ENCODE results near the gene GNPAT. TPM values are rescaled to one million over a fixed set of nuclear protein-coding genes. Genes with fewer than 3 reads are reported as not detected.

GNPAT gene
- total and polyA plus RNA-seq, 4 donors = 29.9 to 36.6 (median 34.8) TPM

- DNase-seq (no peak), ATAC-seq (ENCODE audit: low FRiP score) (no peak)
- Histone ChIP-seq H3K27me3 (ENCODE audit: control insufficient read depth in 1 of 2, insufficient read depth in 2 of 2, low read length in 1 of 2) (no peaks in the 10 kb centered on the region), H3K4me3 (ENCODE audit: low read length in 2 of 2) (no peak overlapping the region), H3K4me1 (ENCODE audit: control insufficient read depth in 1 of 2, insufficient read depth in 2 of 2, low read length in 2 of 2) (peaks cover 0 to 3% of the 10 kb centered on the region in 2 donors), H3K27ac (ENCODE audit: low read depth in 1 of 2, low read length in 2 of 2) (no peak overlapping the region), H3K36me3 (ENCODE audit: control insufficient read depth in 1 of 2, insufficient read depth in 2 of 2, low read length in 1 of 2) (peaks cover 3 to 4% of the 10 kb centered on the region in 2 donors), H3K9me3 (ENCODE audit: control insufficient read depth, low read length) (no peaks in the 10 kb centered on the region)
- 94 to 96% methylated on average over 3 of the region's 3 CpGs for WGBS, 2 donors
- intact Hi-C loops (cut with DNase I) = no loop called here
Measured at GRCh38 chr1:231235526-231236207, 5.3 kb upstream of the GNPAT start.

GRCh38 chr1:231236208-231236591, 4.8 kb upstream of the GNPAT start:
- Histone ChIP-seq H3K4me1 (ENCODE audit: control insufficient read depth in 1 of 2, insufficient read depth in 2 of 2, low read length in 2 of 2) (peaks cover 0 to 3% of the 10 kb centered on the region in 2 donors), H3K27ac (ENCODE audit: low read depth in 1 of 2, low read length in 2 of 2) (no peak overlapping the region), H3K27me3 (ENCODE audit: control insufficient read depth in 1 of 2, insufficient read depth in 2 of 2, low read length in 1 of 2) (no peaks in the 10 kb centered on the region), H3K36me3 (ENCODE audit: control insufficient read depth in 1 of 2, insufficient read depth in 2 of 2, low read length in 1 of 2) (peaks cover 3 to 4% of the 10 kb centered on the region in 2 donors), H3K4me3 (ENCODE audit: low read length in 2 of 2) (no peak overlapping the region), H3K9me3 (ENCODE audit: control insufficient read depth, low read length) (no peaks in the 10 kb centered on the region)
- WGBS, 2 donors = 80 to 86% methylated on average over 4 of the region's 4 CpGs
- intact Hi-C loops (cut with DNase I) = no loop called here
- DNase-seq (no peak), ATAC-seq (ENCODE audit: low FRiP score) (no peak)

GRCh38 chr1:231236938-231237337, 4.1 kb upstream of the GNPAT start:
- H3K27ac ChIP-seq (ENCODE audit: low read depth in 1 of 2, low read length in 2 of 2) = no peak overlapping the region
- H3K4me1 ChIP-seq (ENCODE audit: control insufficient read depth in 1 of 2, insufficient read depth in 2 of 2, low read length in 2 of 2) = peaks cover 0 to 3% of the 10 kb centered on the region in 2 donors
- ATAC-seq (ENCODE audit: low FRiP score) = no peak
- no peak overlapping the region for H3K4me3 ChIP-seq (ENCODE audit: low read length in 2 of 2)
- no peaks in the 10 kb centered on the region for H3K9me3 ChIP-seq (ENCODE audit: control insufficient read depth, low read length)
- DNase-seq = no peak
- WGBS, 2 donors = 96% methylated on average over 9 of the region's 9 CpGs
- H3K36me3 ChIP-seq (ENCODE audit: control insufficient read depth in 1 of 2, insufficient read depth in 2 of 2, low read length in 1 of 2) = peaks cover 3 to 4% of the 10 kb centered on the region in 2 donors
- H3K27me3 ChIP-seq (ENCODE audit: control insufficient read depth in 1 of 2, insufficient read depth in 2 of 2, low read length in 1 of 2) = no peaks in the 10 kb centered on the region
- intact Hi-C loops (cut with DNase I) = no loop called here

GRCh38 chr1:231238298-231238697, 2.7 kb upstream of the GNPAT start:
- DNase-seq = no peak
- H3K27ac ChIP-seq (ENCODE audit: low read depth in 1 of 2, low read length in 2 of 2) = no peak overlapping the region
- intact Hi-C loops (cut with DNase I) = no loop called here
- no peaks in the 10 kb centered on the region for H3K9me3 ChIP-seq (ENCODE audit: control insufficient read depth, low read length)
- H3K4me3 ChIP-seq (ENCODE audit: low read length in 2 of 2) = no peak overlapping the region
- 89% methylated on average over 1 of the region's 1 CpG for WGBS, 2 donors
- H3K36me3 ChIP-seq (ENCODE audit: control insufficient read depth in 1 of 2, insufficient read depth in 2 of 2, low read length in 1 of 2) = peaks cover 3 to 4% of the 10 kb centered on the region in 2 donors
- ATAC-seq (ENCODE audit: low FRiP score) = no peak
- peaks cover 2 to 10% of the 10 kb centered on the region in 2 donors for H3K4me1 ChIP-seq (ENCODE audit: control insufficient read depth in 1 of 2, insufficient read depth in 2 of 2, low read length in 2 of 2)
- H3K27me3 ChIP-seq (ENCODE audit: control insufficient read depth in 1 of 2, insufficient read depth in 2 of 2, low read length in 1 of 2) = no peaks in the 10 kb centered on the region

GRCh38 chr1:231240531-231240882, 505 bp upstream of the GNPAT start:
- WGBS, 2 donors = 0 to 1% methylated on average over 13 of the region's 13 CpGs
- intact Hi-C loops (cut with DNase I) = loop anchor here in 1 of 2 donors (5.0 kb wide), 1 partner anchor 287 kb away; the partner anchor contains the start of gene TSNAX
- Histone ChIP-seq H3K27me3 (ENCODE audit: control insufficient read depth in 1 of 2, insufficient read depth in 2 of 2, low read length in 1 of 2) (no peaks in the 10 kb centered on the region), H3K36me3 (ENCODE audit: control insufficient read depth in 1 of 2, insufficient read depth in 2 of 2, low read length in 1 of 2) (peaks cover 3 to 4% of the 10 kb centered on the region in 2 donors), H3K9me3 (ENCODE audit: control insufficient read depth, low read length) (no peaks in the 10 kb centered on the region), H3K27ac (ENCODE audit: low read depth in 1 of 2, low read length in 2 of 2) (peak overlapping the region in 1 of 2 donors; percentile 49), H3K4me1 (ENCODE audit: control insufficient read depth in 1 of 2, insufficient read depth in 2 of 2, low read length in 2 of 2) (peaks cover 2 to 10% of the 10 kb centered on the region in 2 donors), H3K4me3 (ENCODE audit: low read length in 2 of 2) (peak overlapping the region; percentile 69 to 98)
- no peak for ATAC-seq (ENCODE audit: low FRiP score)
- DNase-seq = no peak

GRCh38 chr1:231241750-231242149, 738 bp downstream of the GNPAT start:
- peaks cover 2 to 10% of the 10 kb centered on the region in 2 donors for H3K4me1 ChIP-seq (ENCODE audit: control insufficient read depth in 1 of 2, insufficient read depth in 2 of 2, low read length in 2 of 2)
- peak overlapping the region in 1 of 2 donors; percentile 49 for H3K27ac ChIP-seq (ENCODE audit: low read depth in 1 of 2, low read length in 2 of 2)
- H3K9me3 ChIP-seq (ENCODE audit: control insufficient read depth, low read length) = no peaks in the 10 kb centered on the region
- H3K27me3 ChIP-seq (ENCODE audit: control insufficient read depth in 1 of 2, insufficient read depth in 2 of 2, low read length in 1 of 2) = no peaks in the 10 kb centered on the region
- intact Hi-C loops (cut with DNase I) = loop anchor here in 1 of 2 donors (1.0 to 5.0 kb wide), 2 partner anchors 97 to 286 kb away; partner anchors contain the start of genes SPRTN and TSNAX
- DNase-seq (no peak), ATAC-seq (ENCODE audit: low FRiP score) (peak; percentile 60)
- peaks cover 3 to 4% of the 10 kb centered on the region in 2 donors for H3K36me3 ChIP-seq (ENCODE audit: control insufficient read depth in 1 of 2, insufficient read depth in 2 of 2, low read length in 1 of 2)
- H3K4me3 ChIP-seq (ENCODE audit: low read length in 2 of 2) = peak overlapping the region; percentile 75 to 98
- WGBS, 2 donors = 1% methylated on average over 10 of the region's 10 CpGs

- Histone ChIP-seq H3K27me3 (ENCODE audit: control insufficient read depth in 1 of 2, insufficient read depth in 2 of 2, low read length in 1 of 2) (no peaks in the 10 kb centered on the region), H3K27ac (ENCODE audit: low read depth in 1 of 2, low read length in 2 of 2) (no peak overlapping the region), H3K36me3 (ENCODE audit: control insufficient read depth in 1 of 2, insufficient read depth in 2 of 2, low read length in 1 of 2) (peaks cover 3 to 4% of the 10 kb centered on the region in 2 donors), H3K9me3 (ENCODE audit: control insufficient read depth, low read length) (no peaks in the 10 kb centered on the region), H3K4me1 (ENCODE audit: control insufficient read depth in 1 of 2, insufficient read depth in 2 of 2, low read length in 2 of 2) (peaks cover 2 to 10% of the 10 kb centered on the region in 2 donors), H3K4me3 (ENCODE audit: low read length in 2 of 2) (peak overlapping the region in 1 of 2 donors; percentile 24)
- no peak for DNase-seq
- intact Hi-C loops (cut with DNase I) = loop anchor here in 1 of 2 donors (5.0 kb wide), 1 partner anchor 285 kb away; the partner anchor contains the start of gene TSNAX
- ATAC-seq (ENCODE audit: low FRiP score) = no peak
- WGBS, 2 donors = 44 to 51% methylated on average over 5 of the region's 5 CpGs
Measured at GRCh38 chr1:231242516-231243198, 1.6 kb downstream of the GNPAT start.

GRCh38 chr1:231248778-231249177, 7.8 kb downstream of the GNPAT start:
- H3K27ac ChIP-seq (ENCODE audit: low read depth in 1 of 2, low read length in 2 of 2) = no peak overlapping the region
- H3K9me3 ChIP-seq (ENCODE audit: control insufficient read depth, low read length) = no peaks in the 10 kb centered on the region
- ATAC-seq (ENCODE audit: low FRiP score) = no peak
- 97 to 99% methylated on average over 1 of the region's 1 CpG for WGBS, 2 donors
- H3K4me1 ChIP-seq (ENCODE audit: control insufficient read depth in 1 of 2, insufficient read depth in 2 of 2, low read length in 2 of 2) = peaks cover 0 to 2% of the 10 kb centered on the region in 2 donors
- H3K27me3 ChIP-seq (ENCODE audit: control insufficient read depth in 1 of 2, insufficient read depth in 2 of 2, low read length in 1 of 2) = no peaks in the 10 kb centered on the region
- intact Hi-C loops (cut with DNase I) = no loop called here
- no peak for DNase-seq
- no peaks in the 10 kb centered on the region for H3K36me3 ChIP-seq (ENCODE audit: control insufficient read depth in 1 of 2, insufficient read depth in 2 of 2, low read length in 1 of 2)
- H3K4me3 ChIP-seq (ENCODE audit: low read length in 2 of 2) = no peak overlapping the region
